Activated CD4-positive, alpha-beta T cell treated with anti-CD3 and anti-CD28 coated beads, Interleukin-2, amount 50 U/mL, for 4 hours (primary cell): ENCODE data around the gene RNF213.

Source experiments
- DNase-seq, 2 experiments: peaks; one replicate each; pipeline ENCODE4 v3.0.0-alpha.2; 2020

Gene RNF213

DNA sequence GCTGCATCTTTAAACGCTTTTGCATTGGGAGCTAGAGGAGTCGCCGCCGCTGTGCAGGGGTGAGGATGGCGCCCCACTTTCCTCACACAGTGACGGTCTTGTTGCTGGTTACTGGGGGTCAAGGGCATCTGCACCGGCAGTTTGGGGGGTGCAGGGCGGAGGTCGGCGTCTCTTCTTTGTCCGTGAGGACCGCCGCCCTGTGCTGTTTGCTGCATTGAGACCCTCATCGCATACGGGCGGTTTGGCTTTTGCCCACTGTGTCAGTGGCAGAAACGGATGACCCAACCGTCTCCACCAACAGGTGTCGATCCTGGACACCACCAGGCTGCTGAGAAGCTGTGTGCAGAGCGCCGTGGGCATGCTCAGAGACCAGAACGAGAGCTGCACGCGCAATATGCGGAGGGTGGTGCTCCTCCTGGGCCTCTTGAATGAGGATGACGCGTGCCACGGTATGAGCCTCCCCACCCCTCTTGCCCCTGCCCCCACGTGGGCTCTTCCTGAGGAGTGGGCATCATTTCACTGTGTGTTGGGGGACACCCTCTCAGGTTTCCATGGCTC, 93.1 kb downstream of the RNF213 start:
- DNase-seq, result no peak

DNA sequence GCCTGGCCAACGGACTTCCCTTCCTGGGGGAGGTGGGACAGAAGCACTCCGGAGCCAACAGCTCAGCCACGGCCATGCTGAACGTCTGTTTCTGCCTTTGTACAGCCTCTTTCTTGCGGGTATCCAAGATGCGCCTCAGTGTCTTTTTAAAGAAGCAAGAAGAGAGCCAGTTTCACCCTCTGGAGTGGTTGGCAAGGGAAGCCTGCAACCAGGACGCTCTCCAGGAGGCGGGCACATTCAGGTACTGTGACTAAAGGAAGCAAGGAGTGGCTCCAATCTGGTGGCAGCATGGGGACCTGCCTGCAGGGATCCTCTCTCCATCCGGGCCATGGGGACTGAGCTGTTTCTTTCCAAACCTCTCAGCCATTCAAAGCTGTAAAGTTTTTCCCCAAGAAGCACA, 93.7 kb downstream of the RNF213 start:
- no peak for DNase-seq

DNA sequence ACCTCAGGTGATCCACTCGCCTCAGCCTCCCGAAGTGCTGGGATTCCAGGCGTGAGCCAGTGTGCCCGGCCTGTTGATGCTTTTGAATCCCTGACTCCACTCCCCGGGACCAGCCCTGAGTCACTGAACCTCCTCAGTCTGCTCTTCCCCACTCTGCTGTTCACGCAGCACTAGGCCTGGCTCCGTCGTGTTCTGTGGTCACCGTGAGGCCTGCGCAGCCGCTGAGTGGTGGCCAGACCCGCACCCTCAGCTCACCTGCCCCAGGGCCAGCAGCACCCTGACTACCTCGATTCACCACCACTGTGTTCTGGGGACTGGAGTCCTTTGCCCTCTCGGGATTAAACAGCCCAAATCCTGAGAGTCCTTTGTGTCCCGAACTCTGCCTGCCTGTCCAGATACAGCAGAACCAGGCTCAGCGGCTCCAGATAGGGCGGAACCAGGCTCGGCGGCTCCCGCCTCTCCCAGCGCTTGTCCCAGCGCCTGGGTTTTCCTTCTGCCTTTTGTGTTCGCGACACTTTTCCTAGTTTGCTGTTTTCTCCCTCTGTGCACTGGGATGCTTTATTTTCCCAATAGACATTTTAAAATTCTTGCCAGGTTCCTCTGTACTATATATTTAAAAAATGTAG, 95.7 kb downstream of the RNF213 start:
- no peak for DNase-seq

DNA sequence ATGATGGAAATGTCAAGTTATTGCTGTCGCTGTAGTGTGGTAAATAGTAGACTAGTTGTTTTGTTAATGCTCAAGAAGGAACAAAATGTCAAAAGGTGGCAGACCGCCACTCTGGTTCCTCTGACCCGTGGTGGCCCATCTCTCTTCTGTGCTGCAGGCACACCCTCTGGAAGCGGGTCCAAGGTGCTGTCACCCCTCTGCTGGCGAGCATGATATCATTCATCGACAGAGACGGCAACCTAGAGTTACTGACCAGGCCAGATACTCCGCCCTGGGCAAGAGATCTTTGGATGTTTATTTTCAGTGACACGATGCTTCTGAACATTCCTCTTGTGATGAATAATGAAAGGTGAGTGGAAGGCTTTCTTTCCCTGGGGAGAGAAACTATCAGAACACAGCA, 97.5 kb downstream of the RNF213 start:
- no peak for DNase-seq

DNA sequence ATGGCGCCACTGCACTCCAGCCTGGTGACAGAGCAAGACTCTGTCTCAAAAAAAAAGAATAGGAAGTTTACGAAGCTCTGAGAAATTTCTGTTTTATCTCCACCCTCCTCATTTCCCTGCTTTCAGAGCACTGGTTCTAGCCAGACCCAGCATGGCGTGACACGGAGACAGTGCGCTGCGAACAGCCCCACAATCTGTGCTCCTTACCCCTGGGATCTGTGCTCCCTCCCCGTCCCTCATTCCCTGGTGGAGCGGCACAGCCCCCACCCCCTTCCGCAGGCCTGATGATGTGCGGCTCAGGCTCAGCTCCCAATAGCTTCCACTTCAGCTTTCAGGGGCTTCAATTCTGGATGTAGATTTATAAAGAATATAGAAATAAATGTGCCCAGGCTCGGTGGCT, 98.2 kb downstream of the RNF213 start:
- DNase-seq, result no peak

DNA sequence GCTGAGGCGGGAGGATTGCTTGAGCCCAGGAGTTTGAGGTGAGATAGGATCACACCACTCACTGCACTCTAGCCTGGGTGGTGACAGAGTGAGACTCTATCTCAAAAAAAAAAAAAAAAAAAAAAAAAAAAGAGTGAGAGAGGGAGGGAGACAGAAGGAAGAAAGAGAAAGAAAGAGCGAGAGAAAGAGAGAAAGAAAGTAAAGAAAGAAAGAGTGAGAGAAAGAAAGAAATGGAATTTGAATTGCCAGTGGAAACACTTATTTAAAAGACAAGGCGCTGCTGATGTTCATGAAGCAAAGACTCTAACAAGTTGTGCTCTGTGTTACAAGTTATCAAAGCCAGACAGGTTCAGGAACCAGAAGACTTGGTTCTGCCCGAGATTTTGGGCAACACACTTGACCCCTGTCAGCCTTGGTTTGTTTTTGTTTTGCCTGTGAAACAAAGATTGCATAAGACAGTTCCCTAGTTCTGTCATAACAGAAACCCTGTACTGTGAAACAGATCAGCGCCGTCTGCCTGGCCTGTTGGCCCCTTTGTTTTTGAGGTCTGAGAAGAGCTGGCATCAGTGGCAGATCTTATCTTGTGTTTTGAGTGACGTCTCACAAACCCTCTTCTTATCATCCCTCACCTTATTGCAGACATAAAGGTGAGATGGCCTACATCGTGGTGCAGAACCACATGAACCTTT, 98.9 kb downstream of the RNF213 start:
- DNase-seq, result no peak

DNA sequence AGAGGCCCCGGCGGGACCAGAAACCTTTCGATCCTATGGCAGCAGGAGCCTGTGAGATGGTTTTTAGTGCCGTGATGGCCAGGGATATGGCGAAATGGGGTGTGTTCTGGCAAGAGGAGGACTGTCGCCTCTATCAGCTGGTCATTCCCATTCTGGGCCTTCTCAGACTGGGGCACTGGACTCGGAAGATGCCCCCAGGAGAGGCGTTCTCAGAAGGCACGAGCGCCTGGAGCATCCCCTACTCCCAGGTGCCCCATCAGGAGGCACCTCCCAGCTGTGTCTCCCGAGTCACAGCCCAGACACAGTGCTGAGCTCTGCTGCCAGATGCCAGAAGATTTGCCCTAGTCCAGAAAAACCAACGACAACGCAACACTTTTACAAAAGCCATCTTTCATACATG, 99.7 kb downstream of the RNF213 start:
- DNase-seq, result no peak

DNA sequence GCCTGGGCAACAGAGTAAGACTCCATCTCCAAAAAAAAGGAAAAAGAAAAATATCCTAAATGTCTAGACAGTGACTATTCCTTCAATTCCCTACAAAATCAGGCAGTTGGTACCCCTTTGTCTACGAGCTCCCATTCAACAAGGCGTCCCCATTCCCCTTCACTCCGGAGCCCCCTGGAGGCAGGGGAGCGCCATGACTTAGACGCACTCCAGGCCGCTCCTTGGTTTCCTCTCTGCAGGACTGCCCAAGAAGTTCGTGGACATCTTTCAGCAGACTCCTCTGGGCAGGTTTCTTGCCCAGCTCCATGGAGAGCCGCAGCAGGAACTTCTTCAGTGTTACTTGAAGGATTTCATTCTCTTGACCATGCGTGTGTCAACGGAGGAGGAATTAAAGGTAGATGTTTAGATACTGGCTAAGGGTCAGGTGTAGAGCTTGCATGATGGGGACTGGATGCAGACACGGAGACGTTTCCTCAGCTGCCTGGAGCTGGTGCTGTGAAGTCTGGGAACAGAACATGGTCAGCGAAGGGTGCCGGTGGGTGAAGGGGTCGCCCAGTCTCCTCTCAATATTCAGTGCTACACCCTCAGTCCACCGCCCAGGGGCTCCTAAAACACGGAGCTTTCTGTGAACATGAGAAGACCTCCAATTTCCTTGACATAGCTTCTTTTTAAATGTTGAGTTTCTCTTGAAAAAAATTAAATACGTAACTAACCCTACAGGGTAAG, 101.0 kb downstream of the RNF213 start:
- DNase-seq, result no peak

DNA sequence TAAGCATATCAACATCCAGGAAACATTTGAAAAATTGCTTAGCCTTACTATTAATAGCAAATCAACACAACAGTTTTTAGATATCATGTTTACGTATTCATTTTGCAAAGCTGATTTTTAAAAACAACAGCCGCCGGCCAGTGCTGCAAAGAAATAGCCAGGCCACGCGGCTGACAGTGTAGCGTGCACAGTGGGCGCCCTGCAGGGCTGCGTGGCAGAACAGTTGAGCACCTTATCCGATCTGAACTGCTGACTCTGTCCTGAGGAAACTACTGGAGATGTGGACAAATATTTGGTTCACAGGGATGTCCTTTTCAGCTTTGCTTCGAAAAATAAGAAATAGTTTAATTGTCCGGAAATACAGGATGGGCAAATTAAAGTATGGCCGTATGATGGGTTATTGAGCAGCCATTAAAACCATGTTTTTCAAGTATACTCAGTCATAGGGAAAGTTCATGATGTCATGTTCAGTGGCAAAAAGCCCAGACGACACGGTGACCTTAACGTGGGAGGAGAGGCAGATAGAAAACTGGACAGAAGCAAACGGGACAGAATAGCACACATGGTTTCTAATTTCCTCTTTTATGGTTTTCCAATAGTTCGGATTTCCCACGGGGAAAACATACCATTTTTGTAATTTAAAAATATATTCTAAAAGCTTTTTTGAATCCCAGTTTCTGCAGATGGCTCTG, 101.9 kb downstream of the RNF213 start:
- DNase-seq, result no peak

DNA sequence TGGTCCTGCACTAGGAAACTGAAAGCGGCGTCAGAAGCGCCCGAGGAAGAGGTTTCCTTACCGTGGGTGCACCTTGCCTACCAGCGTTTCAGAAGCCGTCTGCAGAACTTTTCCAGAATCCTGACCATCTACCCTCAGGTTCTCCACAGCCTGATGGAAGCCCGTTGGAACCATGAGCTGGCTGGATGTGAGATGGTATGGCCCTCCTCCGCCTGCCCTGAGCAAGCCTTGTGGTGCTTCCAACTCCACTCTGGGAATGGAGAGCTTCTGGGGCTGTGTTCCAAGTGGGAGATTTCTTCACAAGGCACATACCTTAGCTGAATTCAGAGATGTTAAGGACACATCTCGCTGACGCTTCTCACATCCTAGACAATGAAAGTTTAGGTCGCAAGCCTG, 102.5 kb downstream of the RNF213 start:
- DNase-seq, result no peak

DNA sequence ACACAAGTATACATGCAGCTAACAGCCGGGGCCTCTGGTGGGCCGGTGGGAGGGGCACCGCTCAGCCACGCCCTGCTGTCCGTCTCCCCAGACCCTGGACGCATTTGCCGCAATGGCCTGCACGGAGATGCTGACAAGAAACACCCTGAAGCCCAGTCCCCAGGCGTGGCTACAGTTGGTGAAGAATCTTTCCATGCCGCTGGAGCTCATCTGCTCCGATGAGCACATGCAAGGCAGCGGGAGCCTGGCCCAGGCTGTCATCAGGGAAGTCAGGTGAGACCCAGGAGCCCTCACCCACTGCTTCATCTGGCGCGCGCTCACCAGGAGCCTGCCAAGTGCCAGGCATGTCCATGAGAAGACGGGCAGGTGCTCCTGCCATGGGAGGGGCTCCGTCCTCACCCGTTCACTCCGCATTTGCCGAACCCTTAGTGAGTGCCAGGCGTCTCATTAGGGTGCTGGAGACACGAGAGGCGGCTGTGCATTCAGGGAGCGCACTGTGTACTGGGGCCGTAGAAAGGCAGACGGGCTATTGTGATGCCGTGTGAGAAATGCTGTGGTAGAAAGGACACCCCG, 103.0 kb downstream of the RNF213 start:
- no peak for DNase-seq

DNA sequence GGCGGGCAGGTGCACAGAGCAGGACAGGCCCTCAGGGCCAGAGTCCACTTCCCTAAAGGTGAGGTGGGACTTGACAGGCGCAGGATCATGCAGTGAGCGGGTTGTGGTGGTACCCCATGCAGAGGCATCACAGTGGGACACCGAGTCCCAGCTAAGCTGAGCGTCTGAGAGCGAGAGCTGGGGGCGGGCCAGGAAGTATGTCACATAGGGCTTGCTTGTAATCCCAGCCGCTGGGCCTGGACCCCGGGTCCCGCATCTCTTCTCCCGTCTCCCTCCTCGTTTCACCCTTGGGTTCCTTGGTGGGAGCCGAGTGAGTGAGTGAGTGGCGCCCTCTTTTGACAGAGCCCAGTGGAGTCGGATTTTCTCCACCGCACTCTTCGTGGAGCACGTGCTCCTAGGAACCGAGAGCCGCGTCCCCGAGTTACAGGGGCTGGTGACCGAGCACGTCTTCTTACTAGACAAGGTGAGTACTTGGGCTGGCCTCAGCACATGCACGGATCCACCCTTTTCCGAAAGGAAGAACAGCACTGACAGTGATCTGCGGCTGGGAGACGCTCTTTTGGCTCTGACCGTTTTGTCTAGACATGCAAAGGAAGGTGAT, 103.5 kb downstream of the RNF213 start:
- DNase-seq, result no peak

DNA sequence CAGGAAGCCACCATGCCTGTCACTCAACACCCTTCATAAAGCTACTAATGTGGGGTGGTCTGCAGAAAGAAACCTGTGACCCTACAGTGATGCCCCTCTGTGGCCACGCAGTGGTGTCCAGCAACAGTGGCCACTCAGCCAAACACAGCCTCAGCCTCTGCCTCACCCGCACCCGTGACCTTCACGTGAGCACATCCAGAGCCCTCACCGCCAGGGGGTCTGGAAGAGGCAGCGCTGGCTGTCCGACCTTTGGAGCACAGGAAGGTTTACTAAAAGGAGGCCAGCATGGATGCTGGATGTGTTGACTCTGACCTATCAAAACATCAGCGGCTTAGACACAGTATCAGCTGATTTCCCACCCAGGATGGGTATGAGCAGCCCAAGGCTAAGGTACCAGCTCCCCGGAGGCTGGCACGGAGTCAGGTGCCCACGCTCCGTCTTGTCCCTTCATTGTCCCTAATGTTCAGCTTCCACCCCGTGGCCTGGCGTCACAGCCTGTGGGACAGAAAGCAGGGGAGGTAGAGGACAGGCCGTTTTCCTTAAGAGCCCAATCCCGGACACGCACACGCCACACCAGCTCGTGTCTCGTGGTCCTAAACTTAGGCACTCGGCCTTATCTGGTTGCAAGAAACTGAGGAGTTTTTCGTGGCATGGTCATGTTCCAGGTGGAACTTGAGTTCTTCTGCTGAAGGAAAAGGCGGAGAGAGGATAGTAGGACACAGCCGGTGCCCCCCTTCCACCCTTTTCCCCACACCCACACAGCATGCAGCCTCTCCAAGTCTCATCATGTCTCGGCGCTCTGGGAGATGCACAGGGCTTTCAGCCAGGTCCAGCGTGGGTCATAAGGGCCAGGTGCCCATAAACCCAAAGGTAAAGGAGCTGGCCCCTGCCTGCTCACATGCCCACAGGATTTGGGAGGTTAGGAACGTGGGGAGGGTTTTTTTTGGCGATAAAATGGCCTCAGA, 104.6 kb downstream of the RNF213 start:
- DNase-seq, result no peak

DNA sequence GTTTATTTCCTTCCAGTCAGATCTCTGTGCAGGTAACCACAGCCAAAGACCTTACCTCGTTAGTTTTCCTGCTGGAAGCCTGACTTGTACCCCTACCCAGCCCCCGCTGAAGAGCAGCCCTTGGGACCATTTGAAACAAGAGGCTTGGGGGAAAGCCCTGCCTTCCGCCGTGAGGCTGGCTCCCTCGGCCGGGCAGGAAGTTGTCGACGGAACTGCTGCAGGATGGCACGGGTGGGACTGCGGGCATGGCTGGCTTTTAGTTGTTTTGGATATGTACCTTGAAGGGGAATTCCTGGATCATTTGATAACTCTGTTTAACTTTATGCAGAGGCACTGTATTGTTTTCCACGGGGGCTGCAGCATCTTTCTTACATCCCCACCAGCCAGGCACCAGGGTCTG, 105.3 kb downstream of the RNF213 start:
- DNase-seq, result no peak

DNA sequence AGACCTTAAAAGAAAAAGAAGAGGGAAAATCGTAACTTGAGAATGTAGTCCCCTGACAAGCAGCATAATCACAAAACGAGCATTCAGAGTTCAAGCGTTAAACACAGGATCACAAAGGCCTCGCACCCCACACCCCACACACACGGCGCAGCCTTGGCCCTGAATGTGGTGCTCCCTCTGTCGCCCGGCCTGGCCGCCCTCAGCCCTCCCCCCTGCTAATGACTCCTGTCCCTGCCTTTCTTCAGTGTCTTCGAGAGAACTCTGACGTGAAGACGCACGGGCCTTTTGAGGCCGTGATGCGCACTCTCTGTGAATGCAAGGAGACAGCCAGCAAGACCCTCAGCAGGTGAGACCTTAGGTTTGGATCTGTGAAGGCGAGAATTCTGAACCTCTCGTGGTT, 106.9 kb downstream of the RNF213 start:
- no peak for DNase-seq

DNA sequence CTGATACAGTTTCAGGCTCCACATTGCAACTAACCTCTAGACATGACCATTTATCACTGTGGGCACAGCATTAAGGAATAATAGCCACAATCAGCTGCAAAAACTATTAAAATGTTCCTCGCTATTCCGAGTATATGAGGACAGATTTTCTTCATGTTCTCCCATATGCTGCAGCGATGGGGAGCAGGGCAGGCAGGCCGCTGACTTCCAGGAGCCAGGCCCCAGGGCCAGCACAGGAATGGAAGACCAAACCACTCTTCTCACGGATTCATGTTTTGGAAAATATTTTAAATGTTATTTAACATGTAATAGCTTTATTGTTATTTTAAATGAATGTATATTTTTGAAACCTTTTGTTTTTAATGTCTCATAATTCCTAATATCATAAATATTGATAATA, 110.5 kb downstream of the RNF213 start:
- DNase-seq, result no peak

DNA sequence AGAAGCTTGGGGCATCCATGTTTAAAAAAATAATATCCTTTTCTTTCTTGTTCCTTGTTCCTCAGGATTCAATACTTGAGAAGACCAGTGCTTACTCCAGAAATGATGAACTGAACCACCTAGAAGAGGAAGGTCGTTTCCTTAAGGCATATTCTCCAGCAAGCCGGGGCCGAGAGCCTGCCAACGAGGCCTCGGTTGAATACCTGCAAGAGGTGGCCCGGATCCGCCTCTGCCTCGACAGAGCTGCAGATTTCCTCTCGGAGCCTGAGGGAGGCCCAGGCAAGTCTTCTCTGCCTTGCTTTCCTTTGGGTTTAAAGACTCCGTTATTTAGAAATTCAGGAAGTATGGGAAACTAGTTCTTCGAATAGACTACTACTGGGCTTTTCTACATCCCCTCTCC, 111.8 kb downstream of the RNF213 start:
- no peak for DNase-seq

DNA sequence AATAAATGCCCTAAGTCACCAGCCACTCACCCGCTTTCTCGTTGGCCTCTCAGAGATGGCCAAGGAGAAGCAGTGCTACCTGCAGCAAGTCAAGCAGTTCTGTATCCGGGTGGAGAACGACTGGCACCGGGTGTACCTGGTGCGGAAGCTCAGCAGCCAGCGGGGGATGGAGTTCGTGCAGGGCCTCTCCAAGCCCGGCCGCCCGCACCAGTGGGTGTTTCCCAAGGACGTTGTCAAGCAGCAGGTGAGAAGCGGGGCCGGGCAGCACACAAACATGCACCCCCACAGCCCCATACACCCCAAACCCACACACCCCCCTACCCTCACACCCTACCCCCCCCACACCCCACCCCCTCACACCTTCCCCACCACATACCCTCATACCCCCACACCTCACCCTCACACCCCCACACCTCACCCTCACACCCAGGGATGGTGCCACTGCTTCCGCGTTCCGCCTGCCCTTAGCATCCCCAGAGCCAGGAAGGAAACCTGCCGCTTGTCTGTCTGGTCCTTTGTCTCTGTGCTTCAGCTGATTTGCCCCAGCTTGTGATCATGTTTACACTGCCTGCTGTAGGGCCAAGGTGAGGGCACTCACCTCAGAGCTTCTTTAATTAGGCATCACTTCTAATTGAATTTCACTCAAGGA, 112.4 kb downstream of the RNF213 start:
- DNase-seq, result no peak

DNA sequence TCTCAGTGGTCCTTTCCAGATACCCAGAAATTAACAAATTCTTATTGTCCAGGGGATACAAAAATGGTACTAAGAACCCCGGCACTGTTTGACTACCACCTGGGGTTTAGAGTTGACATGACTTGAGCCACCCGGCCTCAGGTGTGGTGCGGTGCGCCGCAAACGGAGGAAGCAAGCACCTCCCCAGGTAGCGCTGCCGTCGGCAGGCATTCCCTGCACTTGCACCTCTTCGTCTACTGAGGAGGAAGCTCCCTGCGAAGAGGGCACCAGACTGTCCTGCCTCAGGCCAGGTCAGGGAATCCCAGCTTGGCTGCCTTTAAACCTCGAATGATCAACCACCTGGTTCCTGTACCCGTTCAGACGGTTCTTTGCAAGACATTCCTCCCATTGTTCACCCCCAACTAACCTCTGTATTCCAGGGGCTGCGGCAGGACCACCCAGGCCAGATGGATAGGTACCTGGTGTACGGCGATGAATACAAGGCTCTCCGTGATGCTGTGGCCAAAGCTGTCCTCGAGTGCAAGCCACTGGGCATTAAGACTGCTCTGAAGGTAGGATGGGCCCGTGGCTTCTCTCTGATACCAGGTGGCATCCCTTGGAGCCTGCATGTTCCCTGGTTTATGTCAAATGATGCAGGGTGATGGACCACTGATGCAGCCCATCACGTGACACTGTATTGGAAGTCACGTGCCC, 113.5 kb downstream of the RNF213 start:
- DNase-seq, result no peak
